ENCODE measurements around the gene BAZ2B. TPM values are rescaled to one million over a fixed set of nuclear protein-coding genes. Genes with fewer than 3 reads are reported as not detected.

BAZ2B gene
- total and polyA plus RNA-seq, 8 donors, result 60.0 to 142 (median 101) TPM

GRCh38 chr2:159281002-159281401 lies 335.3 kb downstream of the BAZ2B start:
- no peak for ATAC-seq
- H3K9me3 ChIP-seq, result no peaks in the 10 kb centered on the region
- H3K36me3 ChIP-seq, result peaks cover 0 to 8% of the 10 kb centered on the region in 2 donors
- H3K27ac ChIP-seq, result no peak overlapping the region
- TF ChIP-seq CTCF (IDR thresholded peaks at IDR 0.05), result no peak
- intact Hi-C loops (cut with DNase I), result no loop called here
- peaks cover 0 to 15% of the 10 kb centered on the region in 2 donors for H3K4me1 ChIP-seq
- DNase-seq, result no peak
- H3K4me3 ChIP-seq, result no peak overlapping the region
- H3K27me3 ChIP-seq, result no peaks in the 10 kb centered on the region

DNA sequence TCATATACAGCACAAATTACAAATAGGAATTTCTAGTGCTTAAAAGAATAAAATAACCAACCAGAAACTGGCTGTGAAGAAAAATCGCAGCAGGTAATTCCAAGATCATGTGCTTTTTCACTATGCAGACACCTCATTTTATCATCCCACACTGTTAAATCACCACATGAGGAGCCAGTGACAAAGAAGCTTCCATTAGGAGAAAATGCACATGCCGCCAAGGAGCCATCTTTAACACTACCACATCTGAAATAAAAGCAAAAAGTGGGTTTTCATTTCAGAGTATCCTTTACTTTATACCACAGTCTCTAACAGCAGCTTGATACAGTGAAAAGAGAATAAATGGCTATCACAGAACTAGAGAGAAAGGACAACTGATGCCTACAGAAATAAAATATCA lies 336.6 kb downstream of the BAZ2B start:
- Histone ChIP-seq H3K27ac (no peak overlapping the region), H3K27me3 (no peaks in the 10 kb centered on the region), H3K4me3 (no peak overlapping the region), H3K4me1 (peaks cover 0 to 2% of the 10 kb centered on the region in 2 donors), H3K9me3 (no peaks in the 10 kb centered on the region), H3K36me3 (peaks cover 0 to 12% of the 10 kb centered on the region in 2 donors)
- intact Hi-C loops (cut with DNase I), result no loop called here
- DNase-seq, result no peak
- no peak for ATAC-seq
- TF ChIP-seq CTCF (IDR thresholded peaks at IDR 0.05), result no peak

DNA sequence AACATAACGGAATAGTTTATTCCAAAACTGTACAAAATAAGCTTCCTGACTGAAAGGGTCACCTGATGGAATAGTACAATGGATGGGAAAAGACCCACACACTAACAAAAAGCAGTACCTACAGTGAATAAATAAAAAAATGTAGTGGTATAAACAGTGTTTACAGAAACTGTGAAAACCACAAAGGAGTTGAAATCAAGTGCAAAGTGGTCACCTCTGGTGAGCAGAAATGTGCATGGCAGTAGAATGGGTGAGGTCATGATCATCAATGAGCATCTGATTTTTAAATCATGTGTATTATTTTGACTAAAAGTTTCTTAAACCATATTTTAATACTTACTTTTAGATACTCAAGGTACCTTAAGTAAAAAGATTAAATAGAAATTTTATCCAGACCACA lies 341.2 kb downstream of the BAZ2B start:
- DNase-seq (no peak), ATAC-seq (no peak)
- H3K9me3 ChIP-seq, result no peaks in the 10 kb centered on the region
- H3K4me1 ChIP-seq, result no peaks in the 10 kb centered on the region
- TF ChIP-seq CTCF (IDR thresholded peaks at IDR 0.05), result no peak
- H3K27me3 ChIP-seq, result no peaks in the 10 kb centered on the region
- intact Hi-C loops (cut with DNase I), result no loop called here
- no peak overlapping the region for H3K27ac ChIP-seq
- H3K36me3 ChIP-seq, result peaks cover 0 to 12% of the 10 kb centered on the region in 2 donors
- no peak overlapping the region for H3K4me3 ChIP-seq

DNA sequence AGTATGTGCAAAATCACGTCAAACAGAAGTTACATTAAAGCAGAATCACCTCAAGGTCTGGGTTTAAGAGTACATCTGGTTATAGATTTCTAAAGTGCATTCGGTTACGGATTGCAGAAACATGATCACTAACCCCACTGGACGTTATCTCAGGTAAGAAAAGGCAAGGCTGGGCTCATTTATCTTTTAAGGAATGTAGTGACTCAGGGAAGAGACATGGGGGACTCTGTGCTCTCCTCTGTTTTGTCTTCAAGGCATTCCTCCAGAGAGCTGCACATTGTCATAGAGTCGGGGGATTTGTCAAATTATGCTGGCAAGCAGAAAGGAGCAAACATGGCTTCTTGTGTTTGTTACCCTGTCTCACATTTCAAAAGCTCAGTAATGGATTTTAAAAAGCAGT lies 344.2 kb downstream of the BAZ2B start:
- Histone ChIP-seq H3K4me3 (no peak overlapping the region), H3K27ac (no peak overlapping the region), H3K27me3 (no peaks in the 10 kb centered on the region), H3K4me1 (no peaks in the 10 kb centered on the region), H3K9me3 (no peaks in the 10 kb centered on the region), H3K36me3 (peaks cover 0 to 12% of the 10 kb centered on the region in 2 donors)
- ATAC-seq (no peak), DNase-seq (no peak)
- intact Hi-C loops (cut with DNase I), result no loop called here
- no peak for TF ChIP-seq CTCF (IDR thresholded peaks at IDR 0.05)

DNA sequence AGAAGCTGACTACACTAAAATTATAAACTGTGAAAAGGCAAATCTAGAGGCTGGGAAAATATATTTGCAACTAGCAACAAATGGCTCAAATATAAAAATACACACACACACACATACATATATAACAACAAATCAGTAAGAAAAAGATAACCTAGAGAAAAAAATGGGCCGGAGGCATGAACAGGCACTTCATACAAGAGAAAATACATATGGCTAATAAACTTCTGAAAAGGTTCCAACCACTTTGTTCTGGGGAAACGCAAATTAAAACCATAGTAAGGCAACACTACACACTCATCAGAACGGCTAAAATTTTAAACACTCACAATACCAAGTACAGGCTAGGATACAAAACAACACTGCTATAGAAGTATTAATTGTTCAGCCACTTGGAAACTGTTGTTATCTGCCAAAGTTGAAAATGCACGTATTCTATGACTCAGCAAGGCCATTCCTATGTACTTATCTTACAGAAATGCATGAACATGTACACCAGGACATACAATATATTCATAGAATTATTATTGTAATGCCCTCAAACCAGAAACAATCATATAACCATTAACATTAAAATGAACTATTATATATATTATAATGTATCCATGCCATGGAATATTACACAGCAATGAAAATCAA lies 345.5 kb downstream of the BAZ2B start:
- Histone ChIP-seq H3K27ac (no peak overlapping the region), H3K4me3 (no peak overlapping the region), H3K4me1 (no peaks in the 10 kb centered on the region), H3K36me3 (peaks cover 0 to 12% of the 10 kb centered on the region in 2 donors), H3K9me3 (no peaks in the 10 kb centered on the region), H3K27me3 (no peaks in the 10 kb centered on the region)
- intact Hi-C loops (cut with DNase I), result no loop called here
- no peak for DNase-seq
- no peak for ATAC-seq
- no peak for TF ChIP-seq CTCF (IDR thresholded peaks at IDR 0.05)

Other genes starting within 250 kb of the BAZ2B start
- gene MARCHF7, start 96.0 kb upstream of the BAZ2B start, total RNA-seq, result 10 to 100 TPM; 64.1 to 83.1 TPM
- 100 to 1,000 TPM; 150 to 202 (median 171) TPM for gene MARCHF7, start 96.0 kb upstream of the BAZ2B start, polyA plus RNA-seq (ENCODE audit: insufficient read length in 6 of 6)
- 10 to 100 TPM; 51.5 to 55.8 TPM for gene CD302, start 181.7 kb upstream of the BAZ2B start, total RNA-seq
- gene CD302, start 181.7 kb upstream of the BAZ2B start, polyA plus RNA-seq (ENCODE audit: insufficient read length in 6 of 6), result 10 to 100 TPM; 50.0 to 64.8 (median 55.8) TPM

Data from left lung (tissue), 10 donors.